GM12874 (cell line): ENCODE data around the gene FLT3.

ENCODE experiments used
- CTCF ChIP-seq: IDR thresholded peaks from 2 replicates; pipeline ENCODE4 v1.5.1; 2011; ENCODE audit warnings: low read depth, mild to moderate bottlenecking, control low read depth, low read length, moderate library complexity; ENCODE audit not compliant: insufficient read depth

Gene FLT3

GRCh38 chr13:28037399-28037798 lies 63.0 kb downstream of the FLT3 start:
- no peak for TF ChIP-seq CTCF

GRCh38 chr13:28035146-28035782 lies 65.1 kb downstream of the FLT3 start:
- no peak for TF ChIP-seq CTCF

- no peak for TF ChIP-seq CTCF
These were observed 66.3 kb downstream of the FLT3 start for GRCh38 chr13:28033894-28034655.

GRCh38 chr13:28031896-28032288 lies 68.5 kb downstream of the FLT3 start:
- no peak for TF ChIP-seq CTCF

- TF ChIP-seq CTCF = no peak
These were observed 69.0 kb downstream of the FLT3 start for GRCh38 chr13:28031220-28031895.

- no peak for TF ChIP-seq CTCF
These were observed 72.6 kb downstream of the FLT3 start for GRCh38 chr13:28027607-28028364.

GRCh38 chr13:28027071-28027470 lies 73.3 kb downstream of the FLT3 start:
- TF ChIP-seq CTCF = no peak
